Stimulated activated CD4-positive, alpha-beta T cell treated with anti-CD3 and anti-CD28 coated beads, TNF-alpha, amount 100 ng/mL, for 4 hours (primary cell): ENCODE data around the gene POM121L12.

Source experiments
- DNase-seq, 3 experiments: peaks; one replicate each; pipeline ENCODE4 v3.0.0-alpha.2; 2020; ENCODE audit warnings: low read depth in 3 of 3

POM121L12 gene

GRCh38 chr7:53035499-53036412 lies at the start of gene POM121L12:
TSS of gene POM121L12 (plus strand) at chr7:53035633. CDS start at chr7:53035672, 39 bp downstream.
- no peak for DNase-seq

GRCh38 chr7:52992001-52992400 lies 43.4 kb upstream of the POM121L12 start:
- DNase-seq = no peak

DNA sequence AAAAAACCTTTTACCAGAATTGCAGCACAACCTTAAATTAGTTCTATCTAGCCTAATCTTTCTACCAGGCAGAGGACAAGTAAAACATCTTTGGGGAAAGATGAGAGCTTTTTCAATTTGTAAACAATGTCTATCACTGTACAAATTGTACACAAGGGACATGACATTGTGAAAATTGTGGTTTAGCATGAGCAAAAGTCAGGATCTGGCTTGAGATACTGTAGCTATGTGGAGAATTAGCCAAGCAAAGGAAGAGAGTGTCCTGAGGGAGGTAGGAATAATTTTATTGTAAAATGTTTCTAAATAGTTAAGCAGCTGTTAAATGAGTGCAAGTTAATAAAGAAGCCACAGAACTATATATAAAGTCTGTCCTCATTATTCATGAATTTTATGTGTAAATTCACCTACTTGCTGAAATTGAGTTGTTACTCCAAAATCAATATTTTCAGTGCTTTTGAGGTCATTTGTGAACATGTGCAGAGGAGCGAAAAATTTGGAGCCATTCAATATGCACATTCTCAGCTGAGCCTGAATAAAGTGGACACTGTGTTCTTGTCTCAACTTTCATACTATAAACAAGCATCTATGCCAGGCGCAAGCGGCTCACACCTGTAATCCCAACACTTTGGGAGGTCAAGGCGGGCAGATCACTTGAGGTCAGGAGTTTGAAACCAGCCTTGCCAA lies 42.8 kb upstream of the POM121L12 start:
- no peak for DNase-seq

- no peak for DNase-seq
Observed at GRCh38 chr7:52995676-52996075, 39.8 kb upstream of the POM121L12 start.

DNA sequence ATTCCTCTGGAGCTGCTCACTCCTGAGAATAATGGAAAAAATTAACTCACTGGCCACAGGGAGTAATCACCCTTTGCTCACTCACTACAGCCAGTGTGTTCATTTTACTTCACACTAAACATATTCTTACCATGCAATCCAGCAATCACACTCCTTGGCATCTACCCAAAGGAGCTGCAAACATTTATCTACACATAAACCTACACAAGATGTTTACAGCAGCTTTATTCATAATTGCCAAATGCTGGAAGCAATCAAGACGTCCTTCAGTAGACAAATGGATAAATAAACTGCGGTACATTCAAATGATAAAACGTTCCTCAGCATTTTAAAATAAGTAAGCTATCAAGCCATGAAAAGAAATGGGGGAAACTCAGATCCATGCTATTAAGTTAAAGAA lies 34.2 kb upstream of the POM121L12 start:
- DNase-seq = no peak

DNA sequence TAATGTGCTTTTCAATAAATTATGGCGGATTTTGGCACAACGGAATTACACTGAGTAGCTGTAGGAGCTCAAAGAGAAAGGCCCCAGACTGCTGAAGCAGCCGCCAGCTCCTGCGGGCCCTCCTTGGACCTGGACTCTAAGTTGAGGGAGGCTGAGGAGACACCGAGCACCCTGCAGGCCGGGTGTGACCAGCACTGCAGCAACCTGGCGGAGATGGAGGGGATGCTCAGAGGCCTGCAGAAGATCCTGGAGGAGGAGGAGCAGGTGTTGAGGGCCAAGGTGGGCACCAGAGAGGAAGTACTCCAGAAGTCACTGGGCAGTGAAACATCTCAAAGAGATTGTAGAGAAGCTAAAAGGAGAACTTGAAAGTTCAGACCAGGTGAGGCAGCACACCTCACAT lies 33.0 kb upstream of the POM121L12 start:
- DNase-seq = no peak

DNA sequence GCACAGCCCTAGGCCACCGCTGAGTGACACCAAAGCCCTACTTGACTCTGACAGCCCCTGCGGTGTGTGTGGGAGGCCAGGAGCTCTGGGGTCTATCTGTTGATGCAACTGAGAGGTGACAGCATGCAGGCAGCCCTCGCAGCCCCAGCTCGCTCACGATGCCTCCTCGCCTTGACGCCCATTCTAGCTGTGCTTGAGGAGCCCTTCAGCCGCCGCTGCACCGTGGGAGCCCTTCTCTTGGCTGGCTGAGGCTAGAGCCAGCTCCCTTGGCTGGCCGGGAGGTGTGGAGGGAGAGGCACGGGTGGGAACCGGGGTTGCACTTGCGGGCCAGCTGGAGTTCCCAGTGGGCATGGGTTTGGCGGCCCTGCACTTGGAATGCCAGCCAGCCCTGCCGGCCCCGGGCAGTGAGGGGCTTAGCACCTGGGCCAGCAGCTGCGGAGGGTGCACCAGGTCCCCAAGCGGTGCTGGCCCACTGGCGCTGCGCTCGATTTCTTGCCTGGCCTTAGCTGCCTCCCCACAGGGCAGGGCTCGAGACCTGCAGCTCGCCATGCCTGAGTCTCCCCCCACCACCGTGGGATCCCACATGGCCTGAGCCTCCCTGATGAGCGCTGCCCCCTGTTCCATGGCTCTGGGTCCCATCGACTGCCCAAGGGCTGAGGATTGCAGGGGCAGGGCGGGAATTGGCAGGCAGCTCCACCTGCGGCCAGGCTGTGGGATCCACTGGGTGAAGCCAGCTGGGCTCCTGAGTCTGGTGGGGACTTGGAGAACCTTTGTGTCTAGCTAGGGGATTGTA lies 31.6 kb upstream of the POM121L12 start:
- DNase-seq = no peak

DNA sequence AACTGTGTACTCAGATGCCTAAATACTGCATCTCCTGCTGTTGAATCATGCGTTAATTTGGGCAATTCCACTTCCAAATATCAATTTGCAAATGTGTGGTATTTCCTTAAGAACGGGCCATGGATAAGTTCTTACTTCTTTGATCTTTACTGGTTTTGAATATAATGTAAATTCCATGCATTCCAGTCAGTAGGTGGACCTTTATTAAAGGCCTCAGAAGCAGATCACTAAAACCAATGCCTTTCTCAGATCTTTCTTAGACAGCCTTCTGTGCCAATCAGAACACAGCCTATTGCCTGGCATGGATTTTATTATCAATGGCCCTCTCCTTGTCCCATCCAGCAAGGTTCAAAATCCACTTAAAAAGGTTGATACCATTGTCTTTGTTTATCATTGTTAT lies 21.5 kb upstream of the POM121L12 start:
- no peak for DNase-seq

DNA sequence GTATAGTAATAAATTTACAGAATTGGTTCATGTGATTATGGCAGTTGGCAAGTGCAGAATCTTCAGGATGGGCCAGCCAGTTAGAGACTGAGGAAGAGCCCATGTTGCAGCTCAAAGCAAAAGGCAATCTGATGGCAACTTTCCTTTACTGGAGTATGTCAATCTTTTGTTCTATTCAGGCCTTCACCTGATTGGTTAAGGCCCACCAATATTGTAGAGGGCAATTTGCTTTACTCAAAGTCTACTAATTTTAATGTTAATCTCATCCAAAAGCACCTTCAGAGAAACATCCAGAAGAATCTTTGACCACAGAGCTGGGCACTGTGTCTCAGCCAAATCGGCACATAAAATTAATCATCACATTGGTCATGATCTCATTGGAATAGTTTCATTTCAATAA lies 20.0 kb upstream of the POM121L12 start:
- DNase-seq = no peak

DNA sequence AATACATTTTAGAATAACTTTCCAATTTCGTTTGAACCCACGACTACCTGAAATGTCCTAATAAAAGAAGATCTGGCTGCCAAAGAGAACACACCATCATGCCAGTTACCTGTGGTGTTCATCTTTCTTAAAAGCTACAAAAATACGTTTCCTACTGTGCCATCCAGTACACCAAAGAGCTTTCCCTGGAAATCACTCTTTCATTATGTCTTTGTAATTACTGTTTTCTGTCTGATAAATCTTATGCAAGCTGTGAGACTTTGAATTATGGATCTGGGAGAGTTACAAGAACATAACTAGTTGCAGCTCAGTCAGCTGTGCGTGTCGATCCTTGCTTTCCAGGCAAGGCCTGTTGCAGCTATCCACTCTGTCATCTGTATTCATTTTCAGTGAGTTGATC lies 12.5 kb upstream of the POM121L12 start:
- no peak for DNase-seq

- DNase-seq = no peak
Observed at GRCh38 chr7:53048638-53049037, 13.2 kb downstream of the POM121L12 start.

DNA sequence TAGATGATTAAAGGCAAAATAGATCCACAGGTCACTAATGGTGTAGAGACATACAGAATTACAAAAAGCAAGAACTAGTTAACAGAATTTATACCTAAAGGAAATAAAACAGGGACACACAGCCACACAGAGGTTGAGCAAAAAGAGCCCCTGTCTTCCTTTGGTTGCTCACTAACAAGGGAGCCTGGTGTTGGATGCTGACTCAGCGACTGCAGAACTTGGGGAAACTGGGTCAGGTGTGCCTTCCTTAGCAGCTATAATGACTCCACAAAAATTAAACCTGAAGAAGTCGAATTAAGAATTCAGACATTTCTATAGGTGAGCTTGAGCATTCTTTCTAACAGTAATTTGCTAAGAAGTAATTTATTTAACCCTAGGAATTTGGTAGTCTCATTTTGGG lies 15.0 kb downstream of the POM121L12 start:
- no peak for DNase-seq

DNA sequence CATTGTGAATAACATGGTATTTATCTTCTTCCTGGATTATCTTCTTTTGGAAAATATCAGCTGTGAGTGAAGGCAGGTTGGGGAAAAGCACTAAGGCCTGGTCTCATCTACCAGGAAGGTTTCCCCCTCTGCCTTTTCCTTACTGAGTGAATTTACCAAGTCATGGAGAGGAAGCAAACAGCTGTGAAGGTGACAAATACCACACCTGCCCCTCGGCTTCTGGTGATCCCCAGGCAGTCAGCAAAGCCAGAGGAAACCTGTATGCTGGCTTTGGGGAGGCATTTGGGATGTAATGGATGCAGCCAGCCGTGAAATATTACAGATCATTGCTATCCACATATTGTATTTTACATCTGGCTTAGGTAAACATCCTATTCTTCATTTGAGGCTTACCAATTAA lies 24.2 kb downstream of the POM121L12 start:
- no peak for DNase-seq

- DNase-seq = no peak
Observed at GRCh38 chr7:53060066-53060465, 24.6 kb downstream of the POM121L12 start.

DNA sequence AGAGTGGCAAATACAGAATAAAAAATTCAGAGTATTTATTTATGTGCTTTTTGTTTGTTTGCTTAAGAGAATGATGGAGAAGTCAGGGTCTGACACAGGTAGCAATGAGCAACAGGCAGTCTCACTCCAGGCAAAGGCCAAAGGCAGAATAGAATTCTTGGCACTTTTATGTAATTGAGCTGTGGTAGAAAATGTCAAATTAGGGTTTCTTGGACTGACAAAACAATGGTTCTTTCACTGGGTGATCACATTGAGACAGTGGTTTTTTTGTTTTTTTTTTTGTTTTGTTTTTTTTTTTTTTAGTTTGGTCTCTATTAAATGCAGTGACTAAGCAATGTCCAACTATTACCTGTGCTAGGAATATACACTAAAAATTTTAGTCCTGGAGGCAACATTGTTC lies 27.4 kb downstream of the POM121L12 start:
- DNase-seq = no peak

DNA sequence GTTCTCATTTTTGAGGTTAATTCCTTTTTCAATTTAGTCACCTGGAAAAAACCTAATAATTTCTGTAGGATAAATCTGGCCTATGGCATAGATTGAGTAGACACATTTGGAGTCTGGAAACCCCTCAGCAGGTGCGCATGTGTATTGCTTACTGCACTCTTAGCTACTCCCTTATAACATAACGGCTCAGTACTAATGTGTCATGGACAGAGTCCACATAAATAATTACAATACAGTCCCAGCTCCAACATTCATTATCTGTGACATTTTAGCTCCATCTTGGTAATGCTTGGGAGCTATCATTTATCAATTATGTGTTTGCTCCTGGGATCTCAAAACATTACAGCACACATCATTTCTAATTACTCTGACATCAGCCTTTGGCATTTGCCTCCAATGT lies 33.2 kb downstream of the POM121L12 start:
- no peak for DNase-seq

DNA sequence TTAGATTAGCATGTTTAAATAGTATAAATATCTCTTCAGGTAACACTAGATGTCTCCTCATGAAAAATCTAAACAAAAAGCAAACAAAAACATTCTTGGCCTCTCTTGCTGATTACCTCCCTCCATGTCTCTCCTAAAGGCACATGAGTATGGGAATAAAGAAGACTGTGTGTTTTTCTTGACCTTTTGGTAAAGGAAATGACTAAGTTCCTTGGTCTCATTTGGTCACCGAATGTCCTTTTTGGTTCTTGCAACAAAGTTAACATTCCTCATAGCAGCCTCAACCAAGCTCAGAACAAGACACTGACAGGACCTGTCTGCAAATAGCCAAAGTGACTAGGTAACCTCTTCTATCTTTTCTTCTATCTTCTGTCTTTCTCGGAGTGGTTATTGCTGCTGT lies 35.5 kb downstream of the POM121L12 start:
- no peak for DNase-seq
